Pancreas (tissue), 10 donors: ENCODE measurements around the gene PAX8. TPM values are rescaled to one million over a fixed set of nuclear protein-coding genes. Genes with fewer than 3 reads are reported as not detected.

Source experiments
- ATAC-seq, 4 donors: fragments of 200-7000 bp; cut with Tn5 transposase; one replicate each; pipeline versions ENCODE4 v1.8.0 to v1.9.1; 2020; ENCODE audit warnings: mild to moderate bottlenecking in 4 of 4, moderate library complexity in 4 of 4
- DNase-seq, 6 donors: peaks; one replicate each; pipeline ENCODE4 v3.0.0-alpha.2; 2020
- FAIRE-seq: peaks from 2 replicates; lab custom pipeline; 2012; peaks lifted over from hg19 to GRCh38; lab: Jason Lieb, UNC
- H3K27ac ChIP-seq, 4 donors: fragments of 200-600 bp; sonication (generic); 1 replicate in 3 of 4; 2 replicates in 1 of 4; pipeline versions ENCODE4 v1.5.0 to v1.8.0; 2020
- H3K27me3 ChIP-seq, 4 donors: fragments of 200-600 bp; one replicate each; pipeline ENCODE4 v1.8.0; 2021
- H3K36me3 ChIP-seq, 3 donors: fragments of 200-600 bp; sonication (generic) in 1 of 3; one replicate each; pipeline versions ENCODE4 v1.5.0 to v1.8.0; 2020 to 2021
- H3K4me1 ChIP-seq, 3 donors: fragments of 200-600 bp; one replicate each; pipeline ENCODE4 v1.8.0; 2021
- H3K4me3 ChIP-seq, 4 donors: fragments of 200-600 bp; sonication (generic) in 2 of 4; one replicate each; pipeline versions ENCODE4 v1.5.0 to v1.8.0; 2020 to 2021
- H3K9me3 ChIP-seq, 4 donors: fragments of 200-600 bp; one replicate each; pipeline ENCODE4 v1.8.0; 2021
- WGBS, 2 donors: extraction: QIAGEN DNeasy Blood & Tissue Kit; methylation state at CpG; one replicate each; pipeline ENCODE4 v1.1.7; 2013; 5-methylcytosine and 5-hydroxymethylcytosine counted together
- intact Hi-C, 3 donors: fragments of 100-400 bp; cut with DNase I; formaldehyde crosslinking; loops; one replicate each; pipeline versions ENCODE4 v1.11.1 to v1.14.2; 2022
- polyA plus RNA-seq, 2 donors: library from polyadenylated mRNA; stranded (reverse); fragments of 200-250 nt; gene quantifications; one replicate each; pipeline ENCODE4 v1.2.3, GENCODE V29; 2013
- total RNA-seq, 6 donors: library from RNA; stranded (reverse); fragmentation: NEBNext Ultra II Directional in 4 of 6; extraction: Animal tissue kit (Norgen Biotek cat#: 25700) in 4 of 6; gene quantifications; one replicate each; pipeline versions ENCODE4 v1.2.1 to v1.2.4, GENCODE V29; 2021 to 2023
- TF ChIP-seq, protein P1 (sequence below), 4 donors: fragments of 200-600 bp; sonication (generic) in 3 of 4; IDR thresholded peaks; one replicate each; pipeline versions ENCODE4 v1.5.0 to v1.8.0; 2021; ENCODE audit warnings: antibody characterized with exemption in 4 of 4
- donor health status: healthy with polysubstance abuse.
- donor health status: DM: no; HTN: no; CAD: no; lungs with moderate emphysema.
- donor health status: DM: no; HTN: no; CAD: no.
- donor health status: control.
- donor health status: control.
- donor health status: Bipolar disorder and iron deficiency.
- donor health status: DM: yes; HTN: yes; CAD: no.
- donor health status: DM: no; HTN: no; CAD: no.
- donor health status: DM: no; HTN: no; CAD: no.
- donor health status: DM: yes; HTN: yes; CAD: no.

Gene PAX8
- total and polyA plus RNA-seq, 8 donors: 0.23 to 1.1 (median 0.55) TPM; not detected in 2

DNA sequence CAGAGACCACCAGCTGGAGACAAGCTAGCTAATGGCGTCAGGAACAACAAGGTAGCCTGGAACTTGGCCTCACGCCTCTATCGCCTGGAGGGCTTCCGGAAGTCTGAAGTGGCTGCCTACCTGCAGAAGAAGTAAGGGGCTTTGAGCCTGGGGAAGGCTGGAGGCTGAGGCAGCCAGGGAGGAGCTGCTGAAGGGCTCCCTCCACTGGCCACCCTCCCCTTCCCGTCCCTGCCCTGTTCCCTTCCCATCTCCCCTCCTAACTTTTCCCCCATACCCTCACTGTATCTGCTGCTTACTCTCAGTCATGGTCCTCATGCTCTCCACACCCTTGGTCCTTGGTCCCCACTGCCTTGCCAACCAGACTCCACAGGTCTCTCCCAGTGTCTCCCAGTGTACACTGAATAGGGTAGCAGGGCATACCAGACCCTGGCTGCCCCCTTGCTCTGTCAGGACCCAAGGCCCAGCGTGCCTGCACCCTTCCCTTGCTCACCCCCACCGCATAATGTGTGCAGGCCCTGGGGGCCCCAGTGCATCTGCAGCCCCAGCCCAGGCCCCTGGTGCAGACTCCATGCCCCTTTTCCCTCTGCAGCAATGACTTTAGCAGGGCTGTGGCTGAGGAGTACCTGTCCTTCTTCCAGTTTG, 86.1 kb downstream of the PAX8 start:
- Histone ChIP-seq H3K27me3 (no peaks in the 10 kb centered on the region), H3K9me3 (no peaks in the 10 kb centered on the region), H3K36me3 (no peaks in the 10 kb centered on the region), H3K4me1 (no peaks in the 10 kb centered on the region), H3K27ac (no peak overlapping the region), H3K4me3 (no peak overlapping the region)
- no peak for FAIRE-seq
- ATAC-seq: no peak
- TF ChIP-seq, protein P1, sequence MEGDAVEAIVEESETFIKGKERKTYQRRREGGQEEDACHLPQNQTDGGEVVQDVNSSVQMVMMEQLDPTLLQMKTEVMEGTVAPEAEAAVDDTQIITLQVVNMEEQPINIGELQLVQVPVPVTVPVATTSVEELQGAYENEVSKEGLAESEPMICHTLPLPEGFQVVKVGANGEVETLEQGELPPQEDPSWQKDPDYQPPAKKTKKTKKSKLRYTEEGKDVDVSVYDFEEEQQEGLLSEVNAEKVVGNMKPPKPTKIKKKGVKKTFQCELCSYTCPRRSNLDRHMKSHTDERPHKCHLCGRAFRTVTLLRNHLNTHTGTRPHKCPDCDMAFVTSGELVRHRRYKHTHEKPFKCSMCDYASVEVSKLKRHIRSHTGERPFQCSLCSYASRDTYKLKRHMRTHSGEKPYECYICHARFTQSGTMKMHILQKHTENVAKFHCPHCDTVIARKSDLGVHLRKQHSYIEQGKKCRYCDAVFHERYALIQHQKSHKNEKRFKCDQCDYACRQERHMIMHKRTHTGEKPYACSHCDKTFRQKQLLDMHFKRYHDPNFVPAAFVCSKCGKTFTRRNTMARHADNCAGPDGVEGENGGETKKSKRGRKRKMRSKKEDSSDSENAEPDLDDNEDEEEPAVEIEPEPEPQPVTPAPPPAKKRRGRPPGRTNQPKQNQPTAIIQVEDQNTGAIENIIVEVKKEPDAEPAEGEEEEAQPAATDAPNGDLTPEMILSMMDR (IDR thresholded peaks at IDR 0.05): no peak
- intact Hi-C loops: no loop called here
- DNase-seq: no peak
- WGBS, 2 donors: 86 to 92% methylated on average over 7 of the region's 7 CpGs

DNA sequence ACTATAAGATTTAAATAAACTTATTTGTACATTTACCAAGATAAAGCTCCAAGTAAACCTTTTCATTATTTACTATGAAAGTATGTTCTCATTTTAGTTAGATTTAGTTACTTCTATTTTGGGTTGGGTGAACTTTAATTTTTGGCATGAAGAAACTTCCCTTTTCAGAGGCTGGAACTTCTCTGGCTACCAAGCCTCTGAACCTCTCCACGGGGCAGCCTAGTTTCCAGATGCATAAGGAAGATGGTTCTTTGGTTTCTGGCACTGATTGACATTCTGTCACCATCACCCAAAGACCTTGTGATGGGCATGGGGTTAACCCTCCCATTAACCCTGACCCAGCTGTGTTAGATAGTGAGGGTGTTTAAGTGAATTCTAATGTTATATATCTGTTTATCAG, 87.8 kb downstream of the PAX8 start:
- no peak for ATAC-seq
- TF ChIP-seq, protein P1 (IDR thresholded peaks at IDR 0.05): no peak
- 82 to 96% methylated on average over 1 of the region's 1 CpG for WGBS, 2 donors
- no peak overlapping the region for H3K4me3 ChIP-seq
- no peak overlapping the region for H3K27ac ChIP-seq
- intact Hi-C loops: no loop called here
- no peaks in the 10 kb centered on the region for H3K9me3 ChIP-seq
- no peaks in the 10 kb centered on the region for H3K27me3 ChIP-seq
- no peaks in the 10 kb centered on the region for H3K36me3 ChIP-seq
- DNase-seq: no peak
- FAIRE-seq: no peak
- H3K4me1 ChIP-seq: no peaks in the 10 kb centered on the region

DNA sequence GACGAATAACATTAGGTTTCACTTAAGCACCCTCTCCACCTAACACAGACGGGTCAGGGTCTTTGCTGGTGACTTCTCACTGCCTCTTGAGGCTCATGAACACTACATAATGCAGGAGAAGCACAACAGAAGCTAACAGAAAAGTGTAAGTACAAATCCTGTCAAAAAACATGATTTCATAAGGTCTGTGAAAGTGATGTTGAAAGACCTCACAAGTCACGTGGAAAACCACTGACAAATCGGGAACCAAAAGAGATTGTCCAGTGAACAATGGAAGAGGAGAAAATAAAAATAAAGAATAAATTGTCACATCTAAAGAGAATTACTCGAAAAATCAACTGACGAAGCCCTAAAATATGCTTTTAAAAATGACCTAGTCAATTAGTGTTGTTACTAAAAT, 91.0 kb downstream of the PAX8 start:
- 76 to 90% methylated on average over 6 of the region's 6 CpGs for WGBS, 2 donors
- no peak for FAIRE-seq
- H3K27ac ChIP-seq: no peak overlapping the region

DNA sequence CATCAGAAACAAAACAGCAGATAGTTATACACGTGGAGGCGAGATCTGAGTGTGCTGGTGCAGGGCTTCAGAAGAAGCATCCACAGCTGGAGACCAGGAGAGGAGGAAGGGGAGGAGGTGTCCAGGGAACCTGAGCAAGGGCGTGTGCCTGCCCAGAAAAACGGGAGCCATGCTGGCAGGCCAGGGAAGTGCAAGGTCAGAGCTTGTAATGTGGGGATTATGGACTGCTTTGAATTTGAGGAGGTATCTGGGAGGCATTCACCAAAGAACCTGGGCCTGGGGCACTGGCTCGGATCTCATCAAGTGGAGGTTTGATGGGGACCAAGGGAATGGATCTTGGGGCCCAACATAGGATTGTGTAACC, 92.3 kb downstream of the PAX8 start:
- TF ChIP-seq, protein P1 (IDR thresholded peaks at IDR 0.05): no peak
- H3K36me3 ChIP-seq: no peaks in the 10 kb centered on the region
- H3K27me3 ChIP-seq: no peaks in the 10 kb centered on the region
- intact Hi-C loops: no loop called here
- no peak for FAIRE-seq
- H3K4me3 ChIP-seq: no peak overlapping the region
- H3K4me1 ChIP-seq: peaks cover 7 to 8% (median 7%) of the 10 kb centered on the region in 3 donors
- ATAC-seq: no peak
- no peaks in the 10 kb centered on the region for H3K9me3 ChIP-seq
- no peak overlapping the region for H3K27ac ChIP-seq
- DNase-seq: no peak
- WGBS, 2 donors: 76 to 77% methylated on average over 5 of the region's 5 CpGs

More for the DNA sequence above, 91.0 kb downstream of the PAX8 start:
- DNase-seq (no peak), ATAC-seq (no peak)
- Histone ChIP-seq H3K9me3 (no peaks in the 10 kb centered on the region), H3K4me3 (no peak overlapping the region), H3K27me3 (no peaks in the 10 kb centered on the region), H3K36me3 (no peaks in the 10 kb centered on the region), H3K4me1 (no peaks in the 10 kb centered on the region)
- intact Hi-C loops: no loop called here
- TF ChIP-seq, protein P1 (IDR thresholded peaks at IDR 0.05): no peak

DNA sequence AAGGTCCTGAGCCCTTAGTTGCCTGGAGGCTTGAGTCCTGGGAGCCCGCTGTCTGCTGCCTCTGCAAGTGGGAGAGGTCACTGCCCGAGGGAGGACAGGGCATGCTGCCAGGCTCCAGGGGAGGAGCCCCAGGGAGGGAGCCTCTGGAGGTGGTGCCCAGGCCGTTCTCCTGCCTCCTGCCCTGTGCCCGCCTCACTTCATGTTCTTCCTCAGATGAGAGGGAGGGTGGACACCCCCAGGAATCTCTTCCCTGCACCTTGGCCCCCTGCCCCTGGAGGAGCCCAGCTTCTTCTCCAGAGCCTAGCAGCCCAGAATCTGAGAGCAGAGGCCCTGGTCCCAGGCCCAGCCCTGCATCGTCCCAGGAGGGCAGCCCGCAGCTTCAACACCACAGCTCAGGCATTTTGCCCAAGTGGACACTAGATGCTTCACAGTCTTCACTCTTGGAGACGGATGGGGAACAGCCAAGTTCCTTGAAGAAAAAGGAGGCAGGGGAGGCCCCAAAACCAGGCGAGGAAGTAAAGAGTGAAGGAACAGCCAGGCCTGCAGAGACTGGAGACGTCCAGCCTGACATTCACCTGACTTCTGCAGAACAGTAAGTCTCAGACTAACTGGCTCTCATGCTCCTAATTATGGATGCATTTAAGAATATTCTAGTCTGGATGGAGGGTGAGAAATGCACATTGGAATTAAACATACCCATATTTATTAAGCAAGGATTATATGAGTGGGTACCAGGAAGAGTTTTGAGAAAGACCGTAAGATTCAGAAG, 92.9 kb downstream of the PAX8 start:
- H3K4me3 ChIP-seq: no peak overlapping the region
- H3K27me3 ChIP-seq: no peaks in the 10 kb centered on the region
- 62 to 66% methylated on average over 10 of the region's 10 CpGs for WGBS, 2 donors
- H3K36me3 ChIP-seq: no peaks in the 10 kb centered on the region
- H3K4me1 ChIP-seq: peaks cover 12 to 13% (median 13%) of the 10 kb centered on the region in 3 donors
- intact Hi-C loops: no loop called here
- peak; percentile 63 to 82 (median 73) for ATAC-seq
- H3K9me3 ChIP-seq: no peaks in the 10 kb centered on the region
- TF ChIP-seq, protein P1 (IDR thresholded peaks at IDR 0.05): no peak
- no peak for FAIRE-seq
- H3K27ac ChIP-seq: peak overlapping the region in 1 of 4 donors; percentile 19
- peak; percentile 64 to 92 (median 73) for DNase-seq
